ENCODE results near the gene THAP11.

GRCh38 chr16:67885976-67886375 is 43.9 kb downstream of the THAP11 start:
- no peak for TF ChIP-seq CTCF (conservative IDR thresholded peaks at IDR 0.05; ENCODE audit: low read length)
- TF ChIP-seq EZH2phosphoT487 (IDR thresholded peaks at IDR 0.05; ENCODE audit: borderline replicate concordance) = no peak

Data from Loucy (cell line).